HAP-1 (cell line): ENCODE results near the gene SOX6.

ENCODE experiments used
- DNase-seq, 2 experiments: peaks; one replicate each; pipeline ENCODE4 v3.0.0-alpha.2; 2016 to 2020; ENCODE audit warnings: low spot score in 2 of 2
- H3K27me3 ChIP-seq: fragments of 250-450 bp; sonication (Bioruptor Pico); 2 replicates; pipeline ENCODE4 v1.5.1; 2020; ENCODE audit warnings: low read depth, mild to moderate bottlenecking, moderate library complexity
- H3K36me3 ChIP-seq: fragments of 250-450 bp; sonication (Bioruptor Pico); replicated peaks from 2 replicates; pipeline ENCODE4 v1.5.1; 2020; ENCODE audit warnings: mild to moderate bottlenecking
- H3K4me1 ChIP-seq: fragments of 250-450 bp; sonication (Bioruptor Pico); 2 replicates; pipeline ENCODE4 v1.5.1; 2020; ENCODE audit warnings: mild to moderate bottlenecking
- H3K4me3 ChIP-seq: fragments of 250-450 bp; sonication (Bioruptor Pico); 2 replicates; pipeline ENCODE4 v1.5.1; 2020; ENCODE audit warnings: mild to moderate bottlenecking, moderate library complexity
- H3K9me3 ChIP-seq: fragments of 250-450 bp; sonication (Bioruptor Pico); 2 replicates; pipeline ENCODE4 v1.5.1; 2020; ENCODE audit warnings: mild to moderate bottlenecking, moderate library complexity
- in situ Hi-C: fragments of 300-500 bp; cut with MboI; formaldehyde crosslinking; loops from 3 replicates; pipeline ENCODE4 v1.14.3; 2020; ENCODE audit warnings: low sequenced_read_pairs, inconsistent platforms, mixed read lengths

The SOX6 gene

DNA sequence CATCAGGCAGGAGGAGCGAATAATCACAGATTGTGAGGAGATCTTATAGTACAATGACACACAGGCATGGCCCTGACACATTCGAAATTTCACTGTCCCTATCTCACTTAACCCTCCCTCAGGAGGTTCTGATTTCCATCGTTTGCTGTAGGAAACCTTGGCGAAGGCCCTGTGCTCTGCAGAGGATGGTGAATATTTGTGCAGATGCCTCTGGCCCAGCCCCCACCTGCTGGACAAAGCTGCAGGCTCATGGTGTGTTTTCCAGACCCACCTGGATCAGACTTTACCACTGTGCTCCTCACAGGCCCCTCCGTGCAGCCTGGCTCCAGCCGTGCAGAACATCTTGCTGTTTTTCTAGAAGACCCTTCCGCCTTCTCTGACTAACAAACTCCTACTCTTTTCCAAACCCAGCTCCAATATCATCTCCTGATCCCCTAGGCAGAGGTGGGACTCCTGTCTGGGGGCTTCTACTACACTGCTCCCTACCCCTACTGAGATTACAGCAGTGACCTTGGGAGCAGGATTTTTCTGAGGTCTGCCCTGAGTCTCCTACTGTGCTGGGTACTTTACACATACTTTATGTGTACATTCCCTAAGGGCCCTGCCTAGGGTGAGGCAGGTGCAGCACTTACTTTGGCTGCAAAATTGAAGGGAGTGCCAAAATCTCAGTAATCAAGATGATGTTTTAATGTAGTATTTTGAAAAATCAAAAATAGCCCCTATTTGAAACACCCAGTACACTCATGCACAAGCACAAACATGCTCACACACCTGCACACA lies 412.7 kb downstream of the SOX6 start:
- H3K36me3 ChIP-seq = no peaks in the 10 kb centered on the region
- no peak overlapping the region for H3K4me3 ChIP-seq
- H3K9me3 ChIP-seq = peaks cover 3% of the 10 kb centered on the region; the same call in 1 of the 2 replicates
- in situ Hi-C loops = no loop called here
- no peaks in the 10 kb centered on the region for H3K4me1 ChIP-seq
- no peak for DNase-seq
- no peaks in the 10 kb centered on the region for H3K27me3 ChIP-seq

DNA sequence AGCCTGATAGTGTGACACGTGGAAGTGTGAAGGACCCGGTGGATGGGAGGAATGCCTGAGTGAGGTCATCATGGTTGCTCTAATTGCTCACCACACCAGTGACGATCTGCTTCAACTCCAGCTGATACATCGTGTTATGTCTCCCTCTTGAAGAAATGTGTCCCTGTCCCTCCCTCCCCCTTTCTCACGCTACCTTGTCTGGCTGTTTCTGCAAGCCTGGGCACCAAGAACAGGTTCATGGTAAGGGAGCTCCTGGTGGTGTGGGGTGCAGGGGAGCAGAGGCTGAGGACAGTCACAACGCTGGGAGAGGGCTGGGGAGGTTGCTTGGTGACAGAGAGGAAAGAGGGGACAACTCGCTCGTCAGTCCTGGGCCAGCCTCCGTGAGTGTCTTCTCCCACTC lies 413.4 kb downstream of the SOX6 start:
- in situ Hi-C loops = no loop called here

DNA sequence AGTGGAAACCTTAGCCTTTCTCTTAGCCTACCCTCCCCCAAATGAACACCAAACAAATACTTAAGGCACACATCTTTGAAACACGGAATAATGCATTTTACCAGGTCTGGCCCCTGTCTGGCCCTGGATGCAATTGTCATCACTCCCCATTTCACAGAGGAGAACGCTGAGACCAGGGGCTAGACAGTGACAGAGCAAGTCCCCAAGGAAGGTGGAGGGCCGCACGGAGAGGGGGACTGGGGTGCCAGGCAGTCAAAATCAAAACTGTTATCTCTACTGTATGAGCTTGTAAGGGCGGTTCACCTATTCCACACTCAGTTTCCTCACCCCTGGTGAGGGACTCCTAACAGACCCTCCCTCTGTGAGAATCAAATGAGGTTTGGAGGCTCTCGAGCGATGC lies 414.2 kb downstream of the SOX6 start:
- Histone ChIP-seq H3K4me1 (no peaks in the 10 kb centered on the region), H3K36me3 (no peaks in the 10 kb centered on the region), H3K9me3 (no peaks in the 10 kb centered on the region; the same call in 1 of the 2 replicates), H3K4me3 (no peak overlapping the region), H3K27me3 (no peaks in the 10 kb centered on the region)
- in situ Hi-C loops = no loop called here
- DNase-seq = no peak

More for the DNA sequence above, 413.4 kb downstream of the SOX6 start:
- DNase-seq = no peak
- no peak overlapping the region for H3K4me3 ChIP-seq
- no peaks in the 10 kb centered on the region for H3K36me3 ChIP-seq
- no peaks in the 10 kb centered on the region for H3K4me1 ChIP-seq
- H3K27me3 ChIP-seq = no peaks in the 10 kb centered on the region
- peaks cover 3% of the 10 kb centered on the region; the same call in 1 of the 2 replicates for H3K9me3 ChIP-seq

DNA sequence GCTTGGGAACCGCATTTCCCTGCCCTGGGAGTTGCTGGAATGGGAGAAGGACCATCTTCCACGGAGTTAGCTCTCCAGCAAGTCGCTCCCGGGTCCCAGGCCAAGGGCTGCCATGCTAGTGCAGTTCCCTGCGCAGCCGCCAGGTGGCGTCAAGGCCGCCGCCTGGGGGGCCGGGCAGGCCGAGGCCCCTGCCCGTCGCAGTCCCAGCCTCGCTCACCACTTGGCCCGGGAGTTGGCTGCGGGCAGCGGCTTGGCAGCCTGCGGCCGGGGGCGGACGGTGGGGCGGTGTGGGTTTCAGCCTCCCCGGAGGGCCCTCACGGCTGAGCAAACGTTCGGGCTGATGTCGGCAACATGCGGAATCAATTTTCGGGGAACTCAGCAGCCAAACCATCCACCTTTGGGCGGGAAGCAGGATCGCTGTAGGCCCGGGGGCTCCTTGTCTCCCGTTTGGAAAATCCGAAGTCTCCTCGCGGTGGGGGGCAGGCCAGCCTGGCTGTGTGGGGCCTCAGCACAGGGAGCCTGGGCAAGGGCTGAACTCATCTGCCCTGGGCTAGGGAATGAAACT lies 415.1 kb downstream of the SOX6 start:
- no peaks in the 10 kb centered on the region for H3K36me3 ChIP-seq
- in situ Hi-C loops = no loop called here
- H3K4me1 ChIP-seq = no peaks in the 10 kb centered on the region
- H3K27me3 ChIP-seq = no peaks in the 10 kb centered on the region
- no peaks in the 10 kb centered on the region for H3K9me3 ChIP-seq
- DNase-seq = peak; percentile 9 to 73
- no peak overlapping the region for H3K4me3 ChIP-seq

DNA sequence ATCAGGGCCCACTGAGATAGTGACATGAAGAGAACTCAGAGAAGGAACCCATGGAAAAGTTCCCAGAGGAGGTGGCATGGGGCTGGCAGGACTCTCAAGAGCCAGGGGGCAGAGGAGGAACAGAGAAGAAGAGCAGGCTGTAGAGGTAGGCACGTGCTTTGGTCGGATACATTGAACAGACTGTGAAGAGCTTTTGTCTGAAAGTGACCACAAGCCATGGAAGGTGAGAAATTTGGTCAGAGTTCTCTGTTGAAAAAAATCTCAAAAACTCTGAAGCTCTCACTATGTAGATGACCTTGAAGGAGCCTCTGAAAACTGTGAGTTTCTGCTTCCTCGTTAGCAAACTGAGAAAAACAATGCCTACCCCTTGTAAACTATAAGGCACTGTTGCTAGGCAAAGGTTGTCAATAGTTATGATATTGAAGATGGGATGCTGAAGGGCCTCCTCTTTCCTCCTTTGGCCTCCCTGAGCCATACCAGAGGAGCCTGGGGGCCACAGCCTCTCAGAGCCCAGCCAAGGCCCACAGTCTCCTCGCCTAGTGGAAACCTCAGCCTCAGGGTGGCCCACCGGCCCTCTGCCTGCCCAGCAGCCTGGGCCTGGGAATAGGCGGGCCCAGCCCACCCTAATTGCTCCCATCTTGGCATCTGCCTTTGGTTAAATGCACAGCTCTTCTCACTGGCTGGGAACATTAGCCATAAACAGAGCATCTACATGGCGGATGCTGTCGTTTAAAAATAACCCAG lies 415.7 kb downstream of the SOX6 start:
- H3K4me1 ChIP-seq = no peaks in the 10 kb centered on the region
- no peak overlapping the region for H3K4me3 ChIP-seq
- H3K27me3 ChIP-seq = no peaks in the 10 kb centered on the region
- in situ Hi-C loops = no loop called here
- H3K9me3 ChIP-seq = no peaks in the 10 kb centered on the region
- DNase-seq = no peak
- no peaks in the 10 kb centered on the region for H3K36me3 ChIP-seq

DNA sequence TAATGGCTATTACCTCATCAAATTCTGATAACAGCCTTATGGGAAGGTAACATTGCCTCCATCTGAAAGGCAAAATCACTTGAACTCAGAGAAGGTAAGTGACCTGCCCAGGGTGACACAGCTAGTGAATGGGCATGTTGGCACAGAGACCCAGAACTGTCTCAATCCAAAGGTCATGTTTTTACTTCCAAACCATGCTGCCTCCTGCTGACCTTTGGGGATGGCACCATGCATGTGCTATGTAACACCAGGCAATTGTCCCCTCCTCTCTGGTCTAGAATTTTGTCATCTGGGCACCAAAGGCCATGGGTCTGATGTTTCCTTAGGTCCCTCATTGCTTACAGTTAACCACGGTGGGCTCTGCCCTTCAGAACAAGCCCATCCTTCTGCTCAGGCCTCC lies 417.4 kb downstream of the SOX6 start:
- H3K4me1 ChIP-seq = no peaks in the 10 kb centered on the region
- in situ Hi-C loops = no loop called here
- H3K4me3 ChIP-seq = no peak overlapping the region
- H3K36me3 ChIP-seq = no peaks in the 10 kb centered on the region
- H3K9me3 ChIP-seq = no peaks in the 10 kb centered on the region
- H3K27me3 ChIP-seq = no peaks in the 10 kb centered on the region; the same call in 1 of the 2 replicates
- DNase-seq = no peak

DNA sequence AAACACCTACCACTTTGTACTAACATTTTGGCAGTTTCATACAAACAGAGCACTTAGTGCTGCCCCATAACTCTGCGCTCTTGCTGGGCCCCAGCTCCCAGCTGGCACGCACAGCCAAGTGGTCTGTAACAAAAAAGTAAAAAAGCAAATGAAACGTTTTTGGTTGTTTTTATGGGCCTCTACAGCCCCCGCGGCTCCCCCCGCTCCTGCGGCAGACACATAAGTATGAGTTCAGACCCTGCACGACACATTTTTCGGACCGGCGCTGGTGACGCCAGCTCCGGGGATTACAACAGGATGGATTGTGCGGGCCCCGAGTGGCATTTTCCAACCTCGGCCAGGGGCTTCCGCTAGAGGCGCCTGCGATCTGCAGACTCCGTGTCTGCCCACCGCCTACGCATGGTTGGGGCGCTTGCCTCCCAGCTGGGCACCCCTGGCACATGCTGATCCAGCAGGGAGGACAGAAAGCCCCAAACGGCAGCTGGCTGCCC lies 418.2 kb downstream of the SOX6 start:
- Histone ChIP-seq H3K9me3 (no peaks in the 10 kb centered on the region), H3K4me3 (no peak overlapping the region), H3K27me3 (no peaks in the 10 kb centered on the region; the same call in 1 of the 2 replicates), H3K36me3 (no peaks in the 10 kb centered on the region), H3K4me1 (no peaks in the 10 kb centered on the region)
- DNase-seq = no peak
- in situ Hi-C loops = no loop called here

DNA sequence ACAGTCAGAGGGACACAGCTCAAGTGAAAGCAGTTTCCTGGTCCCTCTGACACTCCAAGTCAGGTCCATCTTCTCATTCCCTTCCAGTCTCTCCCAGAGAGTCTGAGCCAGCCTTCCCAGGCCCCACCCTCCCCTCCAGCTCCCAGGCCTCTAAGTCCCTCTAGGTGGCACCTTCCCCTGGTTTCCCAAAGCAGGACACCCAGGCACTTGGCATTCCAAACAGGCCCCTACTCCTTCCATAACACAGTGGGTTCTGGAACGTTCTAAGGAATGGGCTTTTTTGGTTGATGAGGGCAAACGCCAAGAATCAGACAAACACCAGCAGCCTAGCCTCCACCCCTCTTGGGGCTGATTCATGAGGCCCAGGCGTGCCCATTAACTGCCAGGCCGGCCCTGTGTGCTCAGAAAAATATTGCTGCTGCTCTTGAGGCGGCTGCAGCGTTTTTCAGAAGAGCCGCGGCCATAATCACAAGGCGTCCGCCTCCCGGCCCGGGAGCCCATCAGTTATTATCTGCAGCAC lies 418.7 kb downstream of the SOX6 start:
- no peaks in the 10 kb centered on the region for H3K36me3 ChIP-seq
- no peaks in the 10 kb centered on the region; the same call in 1 of the 2 replicates for H3K27me3 ChIP-seq
- no peaks in the 10 kb centered on the region for H3K9me3 ChIP-seq
- no peak overlapping the region for H3K4me3 ChIP-seq
- H3K4me1 ChIP-seq = no peaks in the 10 kb centered on the region
- in situ Hi-C loops = no loop called here
- no peak for DNase-seq

DNA sequence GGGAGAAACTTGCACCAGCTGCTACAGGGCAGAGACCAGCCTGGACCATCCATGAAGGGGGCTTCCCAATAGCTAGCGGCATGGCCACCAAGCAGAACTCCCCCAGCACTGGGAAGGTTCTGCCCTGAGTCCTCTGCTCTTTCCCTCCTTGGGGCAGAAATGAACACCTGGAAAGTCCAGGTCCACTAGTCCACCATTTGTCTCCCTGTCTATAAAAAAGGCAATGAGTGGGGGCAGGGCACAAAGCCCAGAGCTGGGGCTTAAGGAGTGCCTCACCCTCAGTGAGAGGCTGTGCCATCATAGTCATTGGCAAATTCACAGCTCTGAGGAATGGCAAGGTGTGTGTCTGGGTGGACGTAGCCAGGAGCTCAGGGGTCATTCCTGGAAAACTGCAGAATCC lies 420.3 kb downstream of the SOX6 start:
- Histone ChIP-seq H3K27me3 (no peaks in the 10 kb centered on the region; the same call in 1 of the 2 replicates), H3K36me3 (no peaks in the 10 kb centered on the region), H3K4me3 (no peak overlapping the region), H3K9me3 (peaks cover 3% of the 10 kb centered on the region; the same call in 1 of the 2 replicates), H3K4me1 (no peaks in the 10 kb centered on the region)
- no peak for DNase-seq
- in situ Hi-C loops = no loop called here

DNA sequence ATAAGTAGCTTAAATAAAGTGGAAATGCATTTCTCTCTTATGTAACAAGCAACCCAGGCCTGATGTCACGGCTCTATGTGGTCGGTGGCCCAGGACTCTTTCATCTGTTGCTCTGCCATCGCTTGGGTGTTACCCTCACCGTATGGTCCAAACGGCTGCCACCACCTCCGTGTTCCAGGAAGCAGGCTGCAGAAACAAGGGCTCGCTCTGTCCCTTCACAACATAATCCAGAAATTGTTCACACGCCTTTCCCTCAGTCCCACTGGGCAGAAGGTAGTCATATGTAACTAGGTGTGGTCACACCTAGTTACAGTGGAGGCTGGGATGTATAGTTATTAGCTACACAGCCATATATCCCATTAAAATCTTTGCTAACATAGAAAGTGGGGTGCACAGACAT lies 421.0 kb downstream of the SOX6 start:
- in situ Hi-C loops = no loop called here
- Histone ChIP-seq H3K4me1 (no peaks in the 10 kb centered on the region), H3K4me3 (no peak overlapping the region), H3K27me3 (no peaks in the 10 kb centered on the region; the same call in 1 of the 2 replicates), H3K36me3 (no peaks in the 10 kb centered on the region), H3K9me3 (peaks cover 3% of the 10 kb centered on the region; the same call in 1 of the 2 replicates)
- DNase-seq = no peak

DNA sequence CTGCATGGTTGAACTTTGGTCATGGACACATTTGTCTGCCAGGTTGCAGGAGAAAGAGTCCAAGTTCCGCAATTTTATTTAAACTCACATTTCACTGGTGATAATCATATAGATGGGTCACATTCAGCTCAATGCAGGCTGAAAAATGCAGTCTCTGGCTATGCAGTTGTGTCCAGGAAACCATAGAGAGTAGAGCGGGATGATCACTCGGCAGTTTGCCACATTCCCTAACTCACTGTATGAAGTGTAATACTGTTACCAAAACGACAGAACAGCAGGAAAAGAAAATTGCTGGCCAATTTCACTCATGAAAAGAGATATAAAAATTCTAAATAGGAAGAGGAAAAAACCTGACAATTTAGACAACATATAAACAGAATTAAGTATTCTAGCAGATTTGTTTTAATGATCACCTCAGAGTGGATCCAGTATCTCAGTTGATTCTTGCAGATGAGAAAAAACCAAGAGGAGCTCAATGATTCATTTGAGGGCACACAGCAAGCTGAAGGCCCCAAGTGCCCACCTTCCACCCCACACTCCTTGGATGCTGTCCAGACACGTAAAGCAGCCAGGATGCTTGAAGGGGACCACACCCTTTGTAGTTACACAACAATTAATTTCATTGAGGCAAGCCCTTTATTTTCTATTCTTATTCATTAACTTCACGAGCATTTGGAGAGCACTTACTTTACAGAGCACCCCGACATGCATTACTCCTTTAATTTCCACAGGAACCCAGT lies 422.3 kb downstream of the SOX6 start:
- Histone ChIP-seq H3K36me3 (no peaks in the 10 kb centered on the region), H3K27me3 (no peaks in the 10 kb centered on the region; the same call in 1 of the 2 replicates), H3K4me1 (no peaks in the 10 kb centered on the region), H3K9me3 (peaks cover 3% of the 10 kb centered on the region; the same call in 1 of the 2 replicates), H3K4me3 (no peak overlapping the region)
- DNase-seq = no peak
- in situ Hi-C loops = no loop called here

DNA sequence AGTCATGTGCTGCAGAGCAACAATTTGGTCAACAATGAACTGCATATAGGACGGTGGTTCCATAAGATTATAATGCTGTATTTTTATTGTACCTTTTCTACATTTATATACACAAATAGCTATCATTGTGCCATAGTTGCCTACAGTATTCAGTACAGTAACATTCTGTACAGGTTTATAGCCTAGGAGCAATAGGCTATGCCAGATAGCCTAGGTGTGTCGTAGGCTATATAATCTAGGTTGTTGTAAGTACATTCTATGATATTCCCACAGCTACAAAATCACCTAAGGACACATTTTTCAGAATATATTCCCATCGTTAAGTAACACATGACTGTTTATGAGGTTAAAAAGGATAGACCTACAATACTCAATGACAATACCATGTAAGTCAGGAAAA lies 423.9 kb downstream of the SOX6 start:
- H3K4me1 ChIP-seq = no peaks in the 10 kb centered on the region
- H3K36me3 ChIP-seq = no peaks in the 10 kb centered on the region
- in situ Hi-C loops = no loop called here
- no peak for DNase-seq
- H3K9me3 ChIP-seq = peaks cover 3% of the 10 kb centered on the region; the same call in 1 of the 2 replicates
- H3K27me3 ChIP-seq = no peaks in the 10 kb centered on the region; the same call in 1 of the 2 replicates
- no peak overlapping the region for H3K4me3 ChIP-seq

DNA sequence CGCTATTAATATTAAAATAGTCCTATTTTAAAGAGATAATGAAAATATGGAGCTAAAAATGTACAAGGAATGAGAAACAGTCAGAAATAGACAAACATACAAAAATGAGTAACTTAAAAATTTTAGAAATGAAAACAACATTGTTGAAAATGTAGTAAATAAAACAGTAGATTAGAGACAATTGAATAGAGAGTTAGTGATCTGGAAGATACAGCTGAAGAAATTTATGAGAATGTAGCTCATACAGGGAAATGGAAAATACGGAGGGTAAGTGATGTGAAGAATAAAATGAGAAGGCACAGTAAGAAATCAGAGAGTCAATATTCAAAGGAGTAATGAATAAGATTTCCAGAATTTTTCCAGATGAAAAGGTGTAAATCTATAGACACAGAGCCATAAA lies 424.8 kb downstream of the SOX6 start:
- Histone ChIP-seq H3K4me1 (no peaks in the 10 kb centered on the region), H3K36me3 (no peaks in the 10 kb centered on the region), H3K4me3 (no peak overlapping the region), H3K9me3 (peaks cover 3% of the 10 kb centered on the region; the same call in 1 of the 2 replicates), H3K27me3 (no peaks in the 10 kb centered on the region; the same call in 1 of the 2 replicates)
- no peak for DNase-seq
- in situ Hi-C loops = no loop called here
